ENCODE results near the gene CPEB3. TPM values are rescaled to one million over a fixed set of nuclear protein-coding genes. Genes with fewer than 3 reads are reported as not detected.
"Not testable (repeated sequence)": the region's sequence is repeated elsewhere in the genome, so short reads cannot be mapped to it uniquely, and the experiment has no call there.

The CPEB3 gene
- total RNA-seq, 3 donors from 2014 or later: 0.68 to 0.92 (median 0.82) TPM

- DNase-seq: no peak
- Mint-ChIP-seq H3K9me3 (no peaks in the 10 kb centered on the region), H3K4me1 (ENCODE audit: low read depth) (no peaks in the 10 kb centered on the region), H3K4me3 (no peak overlapping the region), H3K36me3 (ENCODE audit: insufficient read depth) (peaks cover 2% of the 10 kb centered on the region), H3K27me3 (ENCODE audit: low read depth) (no peaks in the 10 kb centered on the region)
- no peak for ATAC-seq
These were observed 166.2 kb downstream of the CPEB3 start for GRCh38 chr10:92124616-92125143.

- Mint-ChIP-seq H3K36me3 (ENCODE audit: insufficient read depth) (peaks cover 6% of the 10 kb centered on the region), H3K4me1 (ENCODE audit: low read depth) (no peaks in the 10 kb centered on the region), H3K27me3 (ENCODE audit: low read depth) (no peaks in the 10 kb centered on the region), H3K9me3 (no peaks in the 10 kb centered on the region), H3K4me3 (no peak overlapping the region)
- DNase-seq: no peak
- ATAC-seq: no peak
These were observed 166.9 kb downstream of the CPEB3 start for GRCh38 chr10:92124020-92124419.

- Mint-ChIP-seq H3K36me3 (ENCODE audit: insufficient read depth) (peaks cover 6% of the 10 kb centered on the region), H3K4me3 (no peak overlapping the region), H3K9me3 (no peaks in the 10 kb centered on the region), H3K4me1 (ENCODE audit: low read depth) (no peaks in the 10 kb centered on the region), H3K27me3 (ENCODE audit: low read depth) (no peaks in the 10 kb centered on the region)
- ATAC-seq (no peak), DNase-seq (no peak)
These were observed 167.9 kb downstream of the CPEB3 start for GRCh38 chr10:92122941-92123450.

GRCh38 chr10:92121686-92122492, 169.0 kb downstream of the CPEB3 start:
- Mint-ChIP-seq H3K9me3 (no peaks in the 10 kb centered on the region), H3K4me3 (no peak overlapping the region)
- ATAC-seq: no peak

GRCh38 chr10:92119340-92119739, 171.5 kb downstream of the CPEB3 start:
- DNase-seq (no peak), ATAC-seq (no peak)
- Mint-ChIP-seq H3K36me3 (ENCODE audit: insufficient read depth) (peaks cover 9% of the 10 kb centered on the region), H3K4me3 (no peak overlapping the region), H3K9me3 (no peaks in the 10 kb centered on the region), H3K27me3 (ENCODE audit: low read depth) (no peaks in the 10 kb centered on the region), H3K4me1 (ENCODE audit: low read depth) (no peaks in the 10 kb centered on the region)

More at GRCh38 chr10:92121686-92122492, 169.0 kb downstream of the CPEB3 start:
- DNase-seq: no peak
- Mint-ChIP-seq H3K36me3 (ENCODE audit: insufficient read depth) (peaks cover 6% of the 10 kb centered on the region), H3K4me1 (ENCODE audit: low read depth) (no peaks in the 10 kb centered on the region), H3K27me3 (ENCODE audit: low read depth) (no peaks in the 10 kb centered on the region)

- DNase-seq; H3K36me3 Mint-ChIP-seq (ENCODE audit: insufficient read depth); H3K9me3 Mint-ChIP-seq; H3K4me1 Mint-ChIP-seq (ENCODE audit: low read depth); H3K4me3 Mint-ChIP-seq; ATAC-seq; H3K27me3 Mint-ChIP-seq (ENCODE audit: low read depth): not testable (repeated sequence)
These were observed 176.0 kb downstream of the CPEB3 start for GRCh38 chr10:92114917-92115316.

- no peak overlapping the region for H3K4me3 Mint-ChIP-seq
- no peak for DNase-seq
- no peaks in the 10 kb centered on the region for H3K27me3 Mint-ChIP-seq (ENCODE audit: low read depth)
- no peaks in the 10 kb centered on the region for H3K9me3 Mint-ChIP-seq
- peaks cover 3% of the 10 kb centered on the region for H3K36me3 Mint-ChIP-seq (ENCODE audit: insufficient read depth)
- ATAC-seq: no peak
- H3K4me1 Mint-ChIP-seq (ENCODE audit: low read depth): no peaks in the 10 kb centered on the region
These were observed 176.8 kb downstream of the CPEB3 start for GRCh38 chr10:92113911-92114600.

- ATAC-seq: no peak
- DNase-seq: no peak
- Mint-ChIP-seq H3K36me3 (ENCODE audit: insufficient read depth) (peaks cover 3% of the 10 kb centered on the region), H3K4me1 (ENCODE audit: low read depth) (no peaks in the 10 kb centered on the region), H3K9me3 (no peaks in the 10 kb centered on the region), H3K4me3 (no peak overlapping the region), H3K27me3 (ENCODE audit: low read depth) (no peaks in the 10 kb centered on the region)
These were observed 178.4 kb downstream of the CPEB3 start for GRCh38 chr10:92112462-92112861.

GRCh38 chr10:92111336-92111939, 179.4 kb downstream of the CPEB3 start:
- Mint-ChIP-seq H3K4me3 (no peak overlapping the region), H3K27me3 (ENCODE audit: low read depth) (no peaks in the 10 kb centered on the region), H3K9me3 (no peaks in the 10 kb centered on the region), H3K36me3 (ENCODE audit: insufficient read depth) (no peaks in the 10 kb centered on the region), H3K4me1 (ENCODE audit: low read depth) (no peaks in the 10 kb centered on the region)
- no peak for ATAC-seq
- DNase-seq: no peak

- Mint-ChIP-seq H3K9me3 (no peaks in the 10 kb centered on the region), H3K4me1 (ENCODE audit: low read depth) (no peaks in the 10 kb centered on the region), H3K36me3 (ENCODE audit: insufficient read depth) (peaks cover 4% of the 10 kb centered on the region), H3K4me3 (no peak overlapping the region), H3K27me3 (ENCODE audit: low read depth) (no peaks in the 10 kb centered on the region)
- ATAC-seq (no peak), DNase-seq (no peak)
These were observed 180.7 kb downstream of the CPEB3 start for GRCh38 chr10:92110039-92110794.

- Mint-ChIP-seq H3K4me1 (ENCODE audit: low read depth) (no peaks in the 10 kb centered on the region), H3K27me3 (ENCODE audit: low read depth) (no peaks in the 10 kb centered on the region), H3K4me3 (no peak overlapping the region), H3K36me3 (ENCODE audit: insufficient read depth) (peaks cover 5% of the 10 kb centered on the region), H3K9me3 (no peaks in the 10 kb centered on the region)
- ATAC-seq (no peak), DNase-seq (no peak)
These were observed 182.1 kb downstream of the CPEB3 start for GRCh38 chr10:92108747-92109146.

- Mint-ChIP-seq H3K36me3 (ENCODE audit: insufficient read depth) (peaks cover 5% of the 10 kb centered on the region), H3K27me3 (ENCODE audit: low read depth) (no peaks in the 10 kb centered on the region), H3K4me3 (no peak overlapping the region), H3K9me3 (no peaks in the 10 kb centered on the region), H3K4me1 (ENCODE audit: low read depth) (no peaks in the 10 kb centered on the region)
- ATAC-seq (no peak), DNase-seq (no peak)
These were observed 182.8 kb downstream of the CPEB3 start for GRCh38 chr10:92108120-92108519.

GRCh38 chr10:92103376-92104090, 187.3 kb downstream of the CPEB3 start:
- ATAC-seq (no peak), DNase-seq (no peak)
- Mint-ChIP-seq H3K9me3 (no peaks in the 10 kb centered on the region), H3K36me3 (ENCODE audit: insufficient read depth) (peaks cover 5% of the 10 kb centered on the region), H3K4me3 (no peak overlapping the region), H3K4me1 (ENCODE audit: low read depth) (peaks cover 12% of the 10 kb centered on the region), H3K27me3 (ENCODE audit: low read depth) (no peaks in the 10 kb centered on the region)
